NT2/D1 (cell line): ENCODE data around the gene RALGDS.

ENCODE experiments used
- SUZ12 ChIP-seq: IDR thresholded peaks from 2 replicates; pipeline ENCODE4 v1.6.1; 2011; ENCODE audit not compliant: insufficient read length, insufficient read depth; ENCODE audit errors: extremely low read depth
- YY1 ChIP-seq: IDR thresholded peaks from 2 replicates; pipeline ENCODE4 v1.6.1; 2011; ENCODE audit not compliant: insufficient read length, insufficient read depth
- ZNF274 ChIP-seq: IDR thresholded peaks from 2 replicates; pipeline ENCODE4 v1.6.1; 2011; ENCODE audit warnings: mild to moderate bottlenecking, low read depth, low read length

GRCh38 chr9:133101356-133102189, 19.5 kb downstream of the RALGDS start:
- TF ChIP-seq YY1: no peak
- TF ChIP-seq SUZ12: no peak
- TF ChIP-seq ZNF274: no peak
